ENCODE measurements around the gene XRCC6.
"Not testable (repeated sequence)": the region's sequence is repeated elsewhere in the genome, so short reads cannot be mapped to it uniquely, and the experiment has no call there.

XRCC6 gene

GRCh38 chr22:41654322-41654721 is 33.2 kb downstream of the XRCC6 start:
- DNase-seq, result no peak

- peak; percentile 27 for DNase-seq
These were observed 35.5 kb downstream of the XRCC6 start for GRCh38 chr22:41656556-41656955.

- no peak for DNase-seq
These were observed 36.6 kb downstream of the XRCC6 start for GRCh38 chr22:41657709-41658108.

- DNase-seq, result no peak
These were observed 37.8 kb downstream of the XRCC6 start for GRCh38 chr22:41658869-41659268.

- no peak for DNase-seq
These were observed 38.8 kb downstream of the XRCC6 start for GRCh38 chr22:41659941-41660340.

- DNase-seq, result peak; percentile 38
These were observed 39.3 kb downstream of the XRCC6 start for GRCh38 chr22:41660416-41660815.

GRCh38 chr22:41661088-41661487 is 40.0 kb downstream of the XRCC6 start:
- DNase-seq, result no peak

- DNase-seq, result no peak
These were observed 40.6 kb downstream of the XRCC6 start for GRCh38 chr22:41661713-41662112.

- DNase-seq, result not testable (repeated sequence)
These were observed 42.5 kb downstream of the XRCC6 start for GRCh38 chr22:41663594-41663993.

GRCh38 chr22:41664490-41664889 is 43.4 kb downstream of the XRCC6 start:
- no peak for DNase-seq

- DNase-seq, result no peak
These were observed 43.9 kb downstream of the XRCC6 start for GRCh38 chr22:41664951-41665350.

- DNase-seq, result no peak
These were observed 48.1 kb downstream of the XRCC6 start for GRCh38 chr22:41668971-41669911.

GRCh38 chr22:41672096-41672495 is 51.0 kb downstream of the XRCC6 start:
- DNase-seq, result not testable (repeated sequence)

GRCh38 chr22:41672780-41673509 is 51.9 kb downstream of the XRCC6 start:
- DNase-seq, result no peak

- no peak for DNase-seq
These were observed 53.8 kb downstream of the XRCC6 start for GRCh38 chr22:41674846-41675340.

- no peak for DNase-seq
These were observed 55.0 kb downstream of the XRCC6 start for GRCh38 chr22:41676134-41676533.

GRCh38 chr22:41681616-41682015 is 60.5 kb downstream of the XRCC6 start:
- DNase-seq, result peak; percentile 13

GRCh38 chr22:41682033-41682807 is 61.1 kb downstream of the XRCC6 start:
- DNase-seq, result peak; percentile 83

- no peak for DNase-seq
These were observed 62.0 kb downstream of the XRCC6 start for GRCh38 chr22:41683052-41683451.

GRCh38 chr22:41683616-41684015 is 62.5 kb downstream of the XRCC6 start:
- no peak for DNase-seq

GRCh38 chr22:41684194-41684593 is 63.1 kb downstream of the XRCC6 start:
- no peak for DNase-seq

GRCh38 chr22:41686890-41687289 is 65.8 kb downstream of the XRCC6 start:
- DNase-seq, result not testable (repeated sequence)

GRCh38 chr22:41687901-41688364 is 66.8 kb downstream of the XRCC6 start:
- peak; percentile 48 for DNase-seq
